Esophagus muscularis mucosa (tissue), 4 donors: ENCODE data around the gene SLC39A1. TPM values are rescaled to one million over a fixed set of nuclear protein-coding genes. Genes with fewer than 3 reads are reported as not detected.

Experiments
- DNase-seq: peaks from one replicate; pipeline ENCODE4 v3.0.0-alpha.2; 2017; ENCODE audit errors: extremely low spot score
- H3K27ac ChIP-seq, 4 donors: fragments of 200-600 bp; sonication (generic); replicated peaks in 1 of 4; 1 replicate in 3 of 4; 2 replicates in 1 of 4; pipeline ENCODE4 v1.5.1; 2016 to 2019; ENCODE audit warnings: mild to moderate bottlenecking in 1 of 4
- H3K27me3 ChIP-seq, 4 donors: fragments of 200-600 bp; sonication (generic); one replicate each; pipeline versions ENCODE4 v1.5.1 to v1.6.0; 2016 to 2019
- H3K36me3 ChIP-seq, 4 donors: fragments of 200-600 bp; sonication (generic); one replicate each; pipeline ENCODE4 v1.5.1; 2016 to 2019
- H3K4me1 ChIP-seq, 4 donors: fragments of 200-600 bp; sonication (generic); one replicate each; pipeline ENCODE4 v1.5.1; 2016 to 2019
- H3K4me3 ChIP-seq, 4 donors: fragments of 200-600 bp; sonication (generic); 1 replicate in 2 of 4; 2 replicates in 2 of 4; pipeline ENCODE4 v1.5.1; 2016 to 2019; ENCODE audit warnings: mild to moderate bottlenecking in 4 of 4, moderate library complexity in 1 of 4
- H3K9me3 ChIP-seq, 4 donors: fragments of 200-600 bp; sonication (generic); 1 replicate in 3 of 4; 2 replicates in 1 of 4; pipeline ENCODE4 v1.5.1; 2016 to 2019
- CTCF ChIP-seq, 3 experiments: fragments of 200-600 bp in 2 of 3; fragments of 450-650 bp in 1 of 3; sonication (generic) in 2 of 3; IDR thresholded peaks; one replicate each; pipeline ENCODE4 v1.5.1; 2017 to 2019; ENCODE audit warnings: antibody characterized with exemption in 3 of 3, mild to moderate bottlenecking in 2 of 3, moderate library complexity in 1 of 3
- EP300 ChIP-seq: sonication (generic); formaldehyde crosslinking; IDR thresholded peaks from one replicate; pipeline ENCODE4 v1.6.1; 2017; ENCODE audit warnings: antibody characterized with exemption
- POLR2A ChIP-seq: fragments of 450-650 bp; IDR thresholded peaks from one replicate; pipeline ENCODE4 v1.6.1; 2017; ENCODE audit warnings: antibody characterized with exemption, moderate library complexity, mild to moderate bottlenecking, low read depth
- POLR2AphosphoS5 ChIP-seq, 2 donors: sonication (generic); formaldehyde crosslinking; IDR thresholded peaks; one replicate each; pipeline ENCODE4 v1.6.1; 2017; ENCODE audit warnings: antibody characterized with exemption in 2 of 2
- WGBS: methylation state at CpG from one replicate; pipeline ENCODE4 v1.1.5; 2018; 5-methylcytosine and 5-hydroxymethylcytosine counted together
- intact Hi-C: fragments of 100-400 bp; cut with DNase I; formaldehyde crosslinking; loops from one replicate; pipeline ENCODE4 v1.15.1; 2023
- total RNA-seq, 4 donors: library from RNA; depleted of rRNA; stranded (reverse); fragments of >200 nt; gene quantifications; one replicate each; pipeline versions ENCODE4 v1.1.0 to v1.2.1, GENCODE V29; 2016

SLC39A1 gene
- total RNA-seq, 4 donors from 2014 or later, result 74.3 to 114 (median 104) TPM

DNA sequence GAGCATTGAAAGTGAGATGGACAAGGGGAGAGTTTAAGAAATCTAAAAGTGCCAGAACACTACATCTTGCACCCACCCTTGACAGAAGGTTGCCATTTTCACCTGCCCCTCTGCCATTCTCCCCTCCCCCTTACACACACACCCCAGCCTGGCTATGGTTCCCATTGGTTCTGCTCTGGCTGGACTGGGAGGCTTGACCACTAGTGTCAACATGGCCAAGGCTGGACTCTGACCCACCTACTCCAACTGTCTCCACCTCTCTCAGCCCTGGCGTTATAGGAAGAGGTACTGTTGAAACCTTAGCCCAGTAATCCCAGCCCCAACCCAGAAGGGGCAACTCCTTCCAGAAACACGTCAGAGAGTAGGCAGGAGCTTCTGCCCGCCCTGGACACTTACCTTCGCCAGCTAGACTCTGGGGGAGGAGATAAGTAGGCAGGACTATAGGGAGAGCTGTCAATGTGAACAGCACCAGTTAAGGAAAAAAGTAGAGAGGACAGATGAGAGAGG lies 9.4 kb downstream of the SLC39A1 start:
- peaks cover 44 to 60% (median 60%) of the 10 kb centered on the region in 4 donors for H3K36me3 ChIP-seq

GRCh38 chr1:153951801-153952200 lies 11.5 kb downstream of the SLC39A1 start:
- no peak for DNase-seq
- no peaks in the 10 kb centered on the region for H3K27me3 ChIP-seq
- no peak overlapping the region for H3K4me3 ChIP-seq
- TF ChIP-seq EP300, result no peak
- no peak for TF ChIP-seq CTCF (IDR thresholded peaks at IDR 0.05)
- no peak for TF ChIP-seq POLR2AphosphoS5 (IDR thresholded peaks at IDR 0.05)
- WGBS, result 92% methylated on average over 2 of the region's 2 CpGs
- H3K36me3 ChIP-seq, result peaks cover 57 to 81% (median 79%) of the 10 kb centered on the region in 4 donors
- no peak overlapping the region for H3K27ac ChIP-seq
- H3K9me3 ChIP-seq, result no peaks in the 10 kb centered on the region
- peaks cover 16 to 45% (median 37%) of the 10 kb centered on the region in 4 donors for H3K4me1 ChIP-seq
- intact Hi-C loops, result no loop called here

More for the DNA sequence above, 9.4 kb downstream of the SLC39A1 start:
- DNase-seq, result no peak
- intact Hi-C loops, result no loop called here
- H3K4me3 ChIP-seq, result no peak overlapping the region
- no peak for TF ChIP-seq POLR2A
- TF ChIP-seq CTCF (IDR thresholded peaks at IDR 0.05), result no peak
- no peak for TF ChIP-seq POLR2AphosphoS5 (IDR thresholded peaks at IDR 0.05)
- no peak for TF ChIP-seq EP300
- 78% methylated on average over 4 of the region's 4 CpGs for WGBS
- H3K27me3 ChIP-seq, result no peaks in the 10 kb centered on the region
- no peak overlapping the region for H3K27ac ChIP-seq
- peaks cover 24 to 50% (median 43%) of the 10 kb centered on the region in 4 donors for H3K4me1 ChIP-seq
- no peaks in the 10 kb centered on the region for H3K9me3 ChIP-seq

DNA sequence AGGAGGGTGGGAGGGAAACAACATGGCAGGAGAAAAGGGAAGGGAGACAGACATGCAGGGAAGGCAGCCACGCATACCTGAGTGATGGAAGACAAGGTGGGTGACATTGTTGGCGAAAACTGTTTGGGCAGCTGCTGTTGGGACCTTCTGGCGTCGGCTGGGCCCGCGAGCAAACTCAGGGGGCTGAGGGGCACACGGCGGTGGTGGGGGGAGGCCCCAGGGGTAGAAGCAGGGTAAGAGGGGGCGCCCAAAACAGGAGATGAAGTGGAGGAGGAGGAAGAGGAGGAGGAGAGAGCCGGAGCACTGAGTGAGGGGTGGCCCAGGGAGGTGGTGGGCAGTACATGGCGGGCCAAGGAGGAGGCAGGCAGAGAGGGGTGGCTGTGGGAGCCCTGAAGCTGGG lies 12.2 kb downstream of the SLC39A1 start:
- Histone ChIP-seq H3K4me1 (peaks cover 12 to 42% (median 33%) of the 10 kb centered on the region in 4 donors), H3K27ac (no peak overlapping the region), H3K27me3 (no peaks in the 10 kb centered on the region), H3K9me3 (no peaks in the 10 kb centered on the region), H3K4me3 (no peak overlapping the region), H3K36me3 (peaks cover 57 to 81% (median 79%) of the 10 kb centered on the region in 4 donors)
- no peak for TF ChIP-seq POLR2A
- no peak for TF ChIP-seq CTCF (IDR thresholded peaks at IDR 0.05)
- TF ChIP-seq POLR2AphosphoS5 (IDR thresholded peaks at IDR 0.05), result no peak
- TF ChIP-seq EP300, result no peak
- WGBS, result 85% methylated on average over 11 of the region's 11 CpGs
- no peak for DNase-seq
- intact Hi-C loops, result no loop called here

DNA sequence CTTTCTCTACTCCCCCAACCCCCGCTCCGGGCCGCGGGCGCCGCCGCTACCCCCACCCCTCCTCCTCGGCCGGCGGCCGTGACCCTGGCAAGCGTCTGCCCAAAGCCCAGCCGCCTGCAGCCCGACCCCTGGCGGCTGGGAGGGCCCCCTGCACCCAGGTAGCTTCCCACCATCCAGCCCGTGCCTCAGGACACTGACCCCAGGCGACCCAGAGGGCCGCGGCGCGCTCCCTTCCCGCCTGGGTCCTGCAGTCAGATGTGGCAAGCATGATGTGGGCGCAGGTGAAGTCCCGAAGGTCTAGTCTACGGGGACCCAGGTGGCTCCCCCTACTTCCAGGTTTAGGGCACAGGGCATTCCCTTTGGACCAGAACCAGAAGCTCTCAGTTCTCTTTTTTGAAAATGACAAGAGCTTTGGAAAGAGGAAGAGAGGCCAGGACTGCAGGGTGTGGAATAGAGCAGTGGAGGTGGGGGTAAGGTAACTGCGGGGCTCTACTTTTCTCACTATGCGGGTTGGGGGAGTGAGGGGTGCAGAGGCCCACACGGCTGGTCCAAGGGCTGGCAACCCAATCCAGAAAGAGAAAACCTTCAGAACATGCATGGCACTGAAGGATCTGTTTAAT lies 16.6 kb downstream of the SLC39A1 start, which contains the start of gene DENND4B:
Gene DENND4B, minus strand, starts transcription at position 97 of the 620 bp plus-strand sequence. CDS start 2,344 bp downstream, outside the sequence.
- Histone ChIP-seq H3K4me1 (peaks cover 27 to 37% (median 29%) of the 10 kb centered on the region in 4 donors), H3K9me3 (no peaks in the 10 kb centered on the region), H3K4me3 (peak within 1 kb of the TSS; percentile 78 to 98 (median 88)), H3K27me3 (no peaks in the 10 kb centered on the region), H3K36me3 (peaks cover 38 to 74% (median 64%) of the 10 kb centered on the region in 4 donors), H3K27ac (peak within 1 kb of the TSS; percentile 98 to 100 (median 98))
- intact Hi-C loops, result loop anchor here (2.0 to 10.0 kb wide), 3 partner anchors 41 to 150 kb away; partner anchors contain the start of gene RAB13
- 35% methylated on average over 6 of the region's 28 CpGs for WGBS
- DNase-seq, result no peak
- no peak for TF ChIP-seq EP300
- TF ChIP-seq POLR2AphosphoS5 (IDR thresholded peaks at IDR 0.05), result peak; percentile 53 to 70
- no peak for TF ChIP-seq POLR2A
- peak in 2 of 3 experiments; percentile 95 to 99 for TF ChIP-seq CTCF (IDR thresholded peaks at IDR 0.05)
